T-cell (primary cell): ENCODE measurements around the gene NKAIN2. TPM values are rescaled to one million over a fixed set of nuclear protein-coding genes. Genes with fewer than 3 reads are reported as not detected.
"Not testable (repeated sequence)": the region's sequence is repeated elsewhere in the genome, so short reads cannot be mapped to it uniquely, and the experiment has no call there.

ENCODE experiments used
- ATAC-seq, 4 experiments: fragments of 200-7000 bp in 3 of 4; fragments of 150-1000 bp in 1 of 4; cut with Tn5 transposase; replicated peaks in 1 of 4; 1 replicate in 3 of 4; 2 replicates in 1 of 4; pipeline ENCODE4 v1.10.0; 2021; ENCODE audit warnings: moderate library complexity in 3 of 4, mild to moderate bottlenecking in 2 of 4, moderate number of reproducible peaks in 1 of 4
- CTCF ChIA-PET, 2 donors: fragments of 300-600 bp; sonication (Branson Sonifier 250); formaldehyde crosslinking; loops; one replicate each; lab custom pipeline; 2022; ENCODE audit warnings: antibody characterized with exemption in 2 of 2; lab: Charles Lee
- POLR2A ChIA-PET, 2 donors: fragments of 300-600 bp; sonication (Branson Sonifier 250); formaldehyde crosslinking; loops; one replicate each; lab custom pipeline; 2022; ENCODE audit warnings: antibody characterized with exemption in 2 of 2; lab: Charles Lee
- DNase-seq, 35 experiments: peaks; one replicate each; pipeline versions ENCODE4 v3.0.0 to v3.0.0-alpha.2; 2013 to 2023
- H3K27ac ChIP-seq: one replicate; pipeline ENCODE4 v1.5.1; 2013; ENCODE audit warnings: low read length
- H3K27me3 ChIP-seq, 2 experiments: replicated peaks in 1 of 2; 1 replicate in 1 of 2; 2 replicates in 1 of 2; pipeline versions ENCODE4 v1.6.1 to v1.7.0; 2013; ENCODE audit warnings: low read length in 1 of 2, mixed read lengths in 1 of 2; ENCODE audit not compliant: control insufficient read depth in 2 of 2, insufficient read depth in 2 of 2; ENCODE audit errors: extremely low read depth in 1 of 2
- H3K36me3 ChIP-seq, 2 donors: 1 replicate in 1 of 2; 2 replicates in 1 of 2; pipeline versions ENCODE4 v1.6.1 to v1.7.0; 2013; ENCODE audit warnings: low read length in 1 of 2; ENCODE audit not compliant: control insufficient read depth in 2 of 2, insufficient read depth in 1 of 2; ENCODE audit errors: extremely low read depth in 1 of 2
- H3K4me1 ChIP-seq, 2 experiments: 1 replicate in 1 of 2; 2 replicates in 1 of 2; pipeline versions ENCODE4 v1.6.1 to v1.7.0; 2013; ENCODE audit warnings: low read length in 2 of 2, mixed read lengths in 1 of 2; ENCODE audit not compliant: insufficient read depth in 2 of 2, control insufficient read depth in 1 of 2; ENCODE audit errors: extremely low read depth in 1 of 2
- H3K4me3 ChIP-seq, 2 donors: 1 replicate in 1 of 2; 2 replicates in 1 of 2; pipeline versions ENCODE4 v1.5.1 to v1.7.0; 2013; ENCODE audit warnings: mild to moderate bottlenecking in 2 of 2, low read length in 1 of 2, moderate library complexity in 1 of 2; ENCODE audit not compliant: control insufficient read depth in 1 of 2; ENCODE audit errors: extremely low read depth in 1 of 2
- H3K9me3 ChIP-seq: 2 replicates; pipeline ENCODE4 v1.7.0; 2013
- H3K27ac Mint-ChIP-seq, 2 donors: one replicate each; pipeline ENCODE4 v1.8.0; 2020 to 2021; ENCODE audit warnings: mild to moderate bottlenecking in 2 of 2, mixed read lengths in 2 of 2
- H3K27me3 Mint-ChIP-seq, 2 donors: one replicate each; pipeline ENCODE4 v1.8.0; 2021 to 2022; ENCODE audit warnings: mixed read lengths in 2 of 2
- H3K36me3 Mint-ChIP-seq: one replicate; pipeline ENCODE4 v1.8.0; 2021; ENCODE audit warnings: mixed read lengths
- H3K4me1 Mint-ChIP-seq, 3 donors: one replicate each; pipeline ENCODE4 v1.8.0; 2020 to 2022; ENCODE audit warnings: mixed read lengths in 3 of 3, mild to moderate bottlenecking in 1 of 3
- H3K4me3 Mint-ChIP-seq, 3 donors: one replicate each; pipeline ENCODE4 v1.8.0; 2020 to 2022; ENCODE audit warnings: mild to moderate bottlenecking in 3 of 3, mixed read lengths in 3 of 3, moderate library complexity in 3 of 3
- H3K9me3 Mint-ChIP-seq, 3 donors: one replicate each; pipeline ENCODE4 v1.8.0; 2020 to 2022; ENCODE audit warnings: mixed read lengths in 3 of 3
- WGBS: methylation state at CpG from one replicate; pipeline ENCODE4 v1.1.5; 2013; ENCODE audit warnings: missing lambda C conversion rate; ENCODE audit not compliant: insufficient coverage; 5-methylcytosine and 5-hydroxymethylcytosine counted together
- total RNA-seq, 35 experiments: library from RNA in 6 of 35; stranded (reverse) in 6 of 35; fragments of 120-200 nt in 1 of 35; gene quantifications; one replicate each; pipeline versions ENCODE4 v1.2.1 to v1.2.4 and lab custom pipeline; 2013 to 2026

NKAIN2 gene
- total RNA-seq, 5 donors from 2014 or later (not counting 1 experiment from before 2014, with no cell fraction given) = 0.13 TPM; not detected in 4

DNA sequence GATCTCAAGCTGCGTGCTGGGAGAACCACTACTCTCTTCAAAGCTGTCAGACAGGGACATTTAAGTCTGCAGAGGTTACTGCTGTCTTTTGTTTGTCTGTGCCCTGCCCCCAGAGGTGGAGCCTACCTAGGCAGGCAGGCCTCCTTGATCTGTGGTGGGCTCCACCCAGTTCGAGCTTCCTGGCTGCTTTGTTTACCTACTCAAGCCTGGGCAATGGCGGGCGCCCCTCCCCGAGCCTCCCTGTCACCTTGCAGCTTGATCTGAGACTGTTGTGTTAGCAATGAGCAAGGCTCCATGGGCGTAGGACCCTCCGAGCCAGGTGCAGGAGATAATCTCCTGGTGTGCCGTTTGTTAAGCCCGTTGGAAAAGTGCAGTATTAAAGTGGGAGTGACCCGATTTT is 609.0 kb downstream of the NKAIN2 start:
- H3K4me3 ChIP-seq, H3K4me1 Mint-ChIP-seq, H3K27me3 Mint-ChIP-seq, CTCF ChIA-PET, H3K4me1 ChIP-seq, H3K9me3 Mint-ChIP-seq, H3K4me3 Mint-ChIP-seq, H3K9me3 ChIP-seq, H3K27ac Mint-ChIP-seq, POLR2A ChIA-PET, ATAC-seq, H3K27ac ChIP-seq, DNase-seq, H3K27me3 ChIP-seq, H3K36me3 Mint-ChIP-seq, H3K36me3 ChIP-seq: not testable (repeated sequence)
- WGBS = 85% methylated on average over 9 of the region's 10 CpGs

DNA sequence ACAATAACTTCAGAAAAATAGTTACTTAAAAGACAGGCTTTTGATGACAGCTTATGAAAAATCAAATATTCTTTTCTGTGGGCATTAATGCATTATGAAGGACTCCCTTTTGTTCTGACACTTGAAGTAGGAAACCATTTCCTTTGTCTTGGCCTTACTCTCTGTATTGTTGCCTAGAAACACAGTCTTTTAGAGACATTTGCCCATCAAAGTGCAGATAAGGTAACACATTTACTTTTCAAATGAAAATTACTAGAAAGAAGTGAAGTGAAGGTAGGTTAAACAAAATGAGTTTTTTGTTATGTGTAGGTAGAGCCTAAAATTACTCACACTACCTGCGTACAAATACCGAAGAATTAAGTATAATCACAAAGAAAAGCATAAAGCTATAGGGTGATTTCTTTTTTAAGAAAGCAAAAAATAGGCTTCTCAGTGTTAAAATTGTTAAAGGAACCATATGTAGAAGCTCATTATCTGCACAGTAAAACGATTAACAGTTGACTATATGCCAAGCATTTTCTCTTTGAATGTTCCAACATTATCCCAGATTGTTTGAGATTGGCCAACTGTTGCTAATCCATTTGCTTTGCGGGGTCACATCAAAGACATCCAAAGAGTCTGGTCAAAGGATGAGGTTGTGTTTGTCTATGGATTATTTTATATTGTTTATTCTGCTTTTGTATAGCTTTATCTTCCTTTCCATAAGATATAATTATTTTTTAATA is 616.6 kb downstream of the NKAIN2 start:
- CTCF ChIA-PET = no interaction called here
- Mint-ChIP-seq H3K27ac (no peak overlapping the region), H3K4me1 (no peaks in the 10 kb centered on the region), H3K36me3 (no peaks in the 10 kb centered on the region), H3K4me3 (no peak overlapping the region), H3K27me3 (no peaks in the 10 kb centered on the region), H3K9me3 (no peaks in the 10 kb centered on the region)
- DNase-seq = no peak
- ATAC-seq = no peak
- Histone ChIP-seq H3K4me3 (no peak overlapping the region), H3K27me3 (no peaks in the 10 kb centered on the region), H3K9me3 (no peaks in the 10 kb centered on the region), H3K27ac (no peak overlapping the region), H3K36me3 (no peaks in the 10 kb centered on the region), H3K4me1 (no peaks in the 10 kb centered on the region)
- no CpG with 5 or more reads among the region's 4 CpGs for WGBS
- POLR2A ChIA-PET = no interaction called here

DNA sequence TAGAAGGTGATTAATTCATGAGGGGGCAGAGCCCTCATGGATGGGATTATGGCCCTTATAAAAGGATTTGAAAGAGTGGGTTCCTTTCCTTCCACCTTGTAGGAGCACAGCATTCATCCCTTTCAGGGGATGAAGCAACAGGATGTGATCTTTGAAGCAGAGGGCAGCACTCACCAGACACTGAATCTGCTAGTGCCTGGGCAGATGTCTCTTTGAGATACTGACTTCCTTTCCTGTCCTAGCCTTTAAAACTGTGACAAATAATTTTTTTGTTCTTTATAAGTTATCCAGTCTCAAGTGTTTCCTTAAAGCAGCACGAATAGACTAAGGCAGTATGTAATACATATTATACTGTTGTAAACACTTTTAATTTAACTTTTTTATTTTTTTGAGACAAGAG is 620.0 kb downstream of the NKAIN2 start:
- Mint-ChIP-seq H3K4me3 (no peak overlapping the region), H3K9me3 (no peaks in the 10 kb centered on the region), H3K36me3 (no peaks in the 10 kb centered on the region), H3K4me1 (no peaks in the 10 kb centered on the region), H3K27me3 (no peaks in the 10 kb centered on the region), H3K27ac (no peak overlapping the region)
- H3K9me3 ChIP-seq = no peaks in the 10 kb centered on the region
- no peaks in the 10 kb centered on the region for H3K36me3 ChIP-seq
- H3K27me3 ChIP-seq = no peaks in the 10 kb centered on the region
- no peak overlapping the region for H3K4me3 ChIP-seq
- H3K4me1 ChIP-seq = no peaks in the 10 kb centered on the region
- WGBS = no CpG with 5 or more reads among the region's 1 CpG
- POLR2A ChIA-PET = no interaction called here
- DNase-seq (no peak), ATAC-seq (no peak)
- H3K27ac ChIP-seq = no peak overlapping the region
- CTCF ChIA-PET = interaction anchor here in 1 of 2 donors (0.7 kb wide), 1 partner anchor 51 kb away, joined by 3 read pairs; no protein-coding TSS in a partner anchor

DNA sequence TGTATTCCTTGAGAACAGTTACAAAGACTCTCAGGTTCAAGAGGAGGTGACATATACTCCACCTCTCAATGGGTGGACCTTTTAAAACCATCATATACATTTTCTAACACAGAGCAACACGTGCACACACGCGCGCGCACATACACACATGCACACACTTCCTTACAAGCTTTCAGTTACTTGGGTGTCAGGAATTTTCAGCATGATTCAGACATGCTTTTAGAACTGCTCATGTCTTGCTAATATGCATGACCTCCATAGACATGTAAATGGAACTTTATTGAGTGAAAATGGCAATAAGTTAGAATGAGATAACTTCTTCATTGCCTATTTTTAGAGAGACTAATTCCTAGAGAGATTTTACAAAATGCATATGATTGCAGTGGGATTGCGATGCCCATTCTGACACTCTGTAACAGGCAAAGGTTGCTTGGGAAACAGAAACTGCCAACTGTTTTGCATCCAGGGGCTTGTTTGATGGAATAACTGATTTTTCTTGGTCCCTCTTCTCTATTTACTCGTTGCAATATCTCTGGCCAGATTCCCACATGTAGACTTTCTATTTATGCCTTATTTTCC is 627.2 kb downstream of the NKAIN2 start:
- Histone ChIP-seq H3K4me1 (no peaks in the 10 kb centered on the region), H3K4me3 (no peak overlapping the region), H3K27me3 (no peaks in the 10 kb centered on the region), H3K27ac (no peak overlapping the region), H3K9me3 (no peaks in the 10 kb centered on the region), H3K36me3 (no peaks in the 10 kb centered on the region)
- no peaks in the 10 kb centered on the region for H3K27me3 Mint-ChIP-seq
- 40% methylated on average over 1 of the region's 7 CpGs for WGBS
- no peaks in the 10 kb centered on the region for H3K36me3 Mint-ChIP-seq
- ATAC-seq (no peak), DNase-seq (no peak)
- ChIA-PET POLR2A (no interaction called here), CTCF (no interaction called here)
- H3K4me3 Mint-ChIP-seq = no peak overlapping the region
- H3K27ac Mint-ChIP-seq = no peak overlapping the region
- peaks cover 0 to 2% (median 0%) of the 10 kb centered on the region in 3 donors for H3K9me3 Mint-ChIP-seq
- H3K4me1 Mint-ChIP-seq = no peaks in the 10 kb centered on the region

DNA sequence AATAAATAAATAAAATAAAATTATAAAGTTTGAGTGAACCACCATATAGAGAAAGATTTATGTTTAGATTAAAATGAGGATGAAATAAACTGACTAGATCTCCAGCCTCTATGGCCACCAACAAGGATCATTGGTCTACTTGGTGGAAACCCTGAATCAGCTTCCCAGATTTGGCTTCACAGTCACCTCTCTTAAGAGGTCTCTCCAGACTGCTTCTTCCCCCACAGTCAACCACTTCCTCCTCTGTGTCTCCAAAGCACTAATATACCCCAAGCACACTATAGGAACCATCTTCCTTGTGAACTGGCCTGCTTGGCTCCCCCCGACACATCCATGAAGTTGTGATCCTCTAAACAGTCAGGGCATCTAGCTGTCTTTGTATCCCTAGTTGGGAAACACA is 629.0 kb downstream of the NKAIN2 start:
- ATAC-seq = no peak
- Mint-ChIP-seq H3K4me3 (no peak overlapping the region), H3K4me1 (no peaks in the 10 kb centered on the region), H3K27me3 (no peaks in the 10 kb centered on the region), H3K27ac (no peak overlapping the region), H3K36me3 (no peaks in the 10 kb centered on the region), H3K9me3 (peaks cover 0 to 4% (median 0%) of the 10 kb centered on the region in 3 donors)
- H3K9me3 ChIP-seq = no peaks in the 10 kb centered on the region
- H3K27me3 ChIP-seq = no peaks in the 10 kb centered on the region
- H3K4me1 ChIP-seq = no peaks in the 10 kb centered on the region
- no peaks in the 10 kb centered on the region for H3K36me3 ChIP-seq
- no peak overlapping the region for H3K4me3 ChIP-seq
- no peak for DNase-seq
- POLR2A ChIA-PET = no interaction called here
- WGBS = 86% methylated on average over 1 of the region's 1 CpG
- CTCF ChIA-PET = no interaction called here
- H3K27ac ChIP-seq = no peak overlapping the region

DNA sequence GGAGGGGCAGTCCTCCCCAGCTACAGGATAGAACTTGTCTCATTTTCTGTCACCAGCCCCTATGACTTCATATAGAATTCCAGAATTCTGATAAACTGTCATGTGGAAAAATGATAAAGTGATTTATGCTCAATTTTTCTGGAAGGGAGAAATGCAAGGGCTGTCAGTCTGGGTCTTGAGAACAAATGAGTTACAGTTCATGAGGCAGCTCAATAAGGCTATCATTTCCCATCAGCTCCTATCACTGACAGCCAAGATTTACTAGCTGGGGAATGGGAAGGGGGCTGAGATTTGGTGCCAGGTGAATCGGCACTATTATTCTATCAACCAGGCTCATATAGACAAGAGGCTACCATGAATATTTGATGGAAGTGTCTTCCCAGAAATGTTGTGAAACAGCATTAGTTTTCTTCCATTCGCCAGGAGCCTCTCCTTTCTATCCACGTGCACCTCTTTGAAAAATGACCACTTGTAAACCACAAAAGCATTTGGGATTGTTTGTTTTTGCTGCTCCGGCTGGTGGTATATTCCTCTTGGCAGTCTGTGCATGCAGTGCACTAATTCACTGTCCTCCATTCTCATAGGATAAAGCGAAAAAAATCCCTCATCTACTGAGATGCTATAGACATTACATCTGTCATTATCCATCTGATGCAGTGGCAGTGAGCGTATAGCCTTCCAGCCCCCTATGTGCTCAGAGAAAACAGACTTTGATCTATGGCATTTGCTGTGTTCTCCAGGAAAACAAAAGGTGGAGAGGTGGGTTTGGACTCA is 629.9 kb downstream of the NKAIN2 start:
- Histone ChIP-seq H3K4me3 (no peak overlapping the region), H3K27ac (no peak overlapping the region), H3K27me3 (no peaks in the 10 kb centered on the region), H3K4me1 (no peaks in the 10 kb centered on the region), H3K9me3 (no peaks in the 10 kb centered on the region), H3K36me3 (no peaks in the 10 kb centered on the region)
- CTCF ChIA-PET = no interaction called here
- Mint-ChIP-seq H3K27ac (no peak overlapping the region), H3K4me1 (no peaks in the 10 kb centered on the region), H3K36me3 (no peaks in the 10 kb centered on the region), H3K27me3 (no peaks in the 10 kb centered on the region), H3K9me3 (peaks cover 0 to 4% (median 3%) of the 10 kb centered on the region in 3 donors), H3K4me3 (no peak overlapping the region)
- POLR2A ChIA-PET = no interaction called here
- no peak for DNase-seq
- WGBS = 86% methylated on average over 4 of the region's 6 CpGs
- ATAC-seq = no peak
